NB4 (cell line): ENCODE measurements around the gene SGMS1.

Experiments used
- MYC ChIP-seq: IDR thresholded peaks from 2 replicates; pipeline ENCODE4 v1.6.1; 2011; ENCODE audit warnings: low read depth, low read length
- POLR2A ChIP-seq: IDR thresholded peaks from 2 replicates; pipeline ENCODE4 v1.6.1; 2011; ENCODE audit warnings: mild to moderate bottlenecking; ENCODE audit not compliant: insufficient read length; ENCODE audit errors: extremely low read depth
- TF ChIP-seq, protein P1 (sequence below): IDR thresholded peaks from one replicate; pipeline ENCODE4 v1.5.1; 2012; ENCODE audit warnings: low read depth, low read length

DNA sequence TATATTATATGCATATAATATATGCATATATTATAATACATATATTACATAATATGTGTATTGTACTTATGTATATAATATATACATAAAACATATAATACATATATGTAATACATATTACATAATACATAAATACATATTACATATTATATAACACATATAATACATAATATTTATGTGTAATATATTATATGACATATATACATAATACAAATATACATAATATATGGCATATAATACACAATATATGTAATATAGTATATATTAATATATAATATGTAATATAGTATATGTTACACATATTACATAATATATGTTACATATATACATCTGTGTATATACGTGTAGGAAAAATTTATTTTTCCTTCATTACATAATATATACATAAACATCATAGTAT, 63.4 kb downstream of the SGMS1 start:
- TF ChIP-seq, protein P1, sequence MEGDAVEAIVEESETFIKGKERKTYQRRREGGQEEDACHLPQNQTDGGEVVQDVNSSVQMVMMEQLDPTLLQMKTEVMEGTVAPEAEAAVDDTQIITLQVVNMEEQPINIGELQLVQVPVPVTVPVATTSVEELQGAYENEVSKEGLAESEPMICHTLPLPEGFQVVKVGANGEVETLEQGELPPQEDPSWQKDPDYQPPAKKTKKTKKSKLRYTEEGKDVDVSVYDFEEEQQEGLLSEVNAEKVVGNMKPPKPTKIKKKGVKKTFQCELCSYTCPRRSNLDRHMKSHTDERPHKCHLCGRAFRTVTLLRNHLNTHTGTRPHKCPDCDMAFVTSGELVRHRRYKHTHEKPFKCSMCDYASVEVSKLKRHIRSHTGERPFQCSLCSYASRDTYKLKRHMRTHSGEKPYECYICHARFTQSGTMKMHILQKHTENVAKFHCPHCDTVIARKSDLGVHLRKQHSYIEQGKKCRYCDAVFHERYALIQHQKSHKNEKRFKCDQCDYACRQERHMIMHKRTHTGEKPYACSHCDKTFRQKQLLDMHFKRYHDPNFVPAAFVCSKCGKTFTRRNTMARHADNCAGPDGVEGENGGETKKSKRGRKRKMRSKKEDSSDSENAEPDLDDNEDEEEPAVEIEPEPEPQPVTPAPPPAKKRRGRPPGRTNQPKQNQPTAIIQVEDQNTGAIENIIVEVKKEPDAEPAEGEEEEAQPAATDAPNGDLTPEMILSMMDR, result no peak
- TF ChIP-seq POLR2A, result no peak
- TF ChIP-seq MYC, result no peak
